Measurements from ENCODE around the gene RNPEPL1.
A peak's percentile ranks its signal among the peaks of the same experiment; 100 is the strongest.

Gene RNPEPL1

DNA sequence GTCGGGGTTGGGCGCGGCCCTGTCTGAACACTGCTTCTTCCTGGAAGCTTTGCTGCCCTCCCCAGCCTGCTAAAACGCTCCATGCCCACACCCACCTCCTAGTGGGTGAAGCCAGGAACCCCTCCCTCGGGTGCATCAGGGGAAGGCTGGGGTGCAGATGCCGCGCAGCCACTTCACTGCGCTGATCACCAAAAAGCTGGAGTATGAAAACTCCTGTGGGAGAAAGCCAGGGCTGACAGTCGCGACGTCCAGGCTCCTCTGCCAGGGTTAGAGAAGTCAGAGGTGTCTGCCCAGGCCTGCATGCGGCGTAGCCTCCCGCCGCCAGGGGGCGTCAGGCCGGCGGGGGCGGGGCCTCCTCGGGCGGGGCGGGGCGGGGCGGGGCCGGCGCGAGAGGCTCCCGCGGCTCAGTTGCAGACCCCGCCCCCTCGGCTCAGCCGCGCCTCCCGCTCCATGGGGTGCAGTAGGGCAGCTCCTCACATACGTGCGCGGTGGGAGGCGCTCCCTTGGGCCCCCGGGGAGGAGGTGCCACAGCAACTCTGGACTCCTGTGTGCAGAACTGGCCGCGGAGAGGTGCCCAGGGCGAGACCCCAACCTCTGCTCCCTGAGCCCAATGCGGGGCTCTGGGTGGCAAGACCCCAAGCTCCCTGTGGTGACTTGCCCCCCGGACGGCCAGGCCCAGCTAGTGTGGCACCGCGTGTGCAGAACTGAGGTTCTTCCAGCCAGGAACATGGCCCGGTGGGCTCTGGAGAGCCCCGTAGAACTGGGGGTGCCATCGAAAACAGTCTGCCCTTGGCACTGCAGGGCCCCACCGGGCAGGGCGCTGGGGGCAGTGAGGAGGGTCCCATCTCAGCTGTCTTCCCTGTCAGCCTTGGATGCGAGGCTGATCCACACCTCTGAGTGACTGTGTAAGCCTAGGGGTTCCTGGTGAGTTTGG, 1.8 kb upstream of the RNPEPL1 start:
- DNase-seq, result peak; percentile 94

DNA sequence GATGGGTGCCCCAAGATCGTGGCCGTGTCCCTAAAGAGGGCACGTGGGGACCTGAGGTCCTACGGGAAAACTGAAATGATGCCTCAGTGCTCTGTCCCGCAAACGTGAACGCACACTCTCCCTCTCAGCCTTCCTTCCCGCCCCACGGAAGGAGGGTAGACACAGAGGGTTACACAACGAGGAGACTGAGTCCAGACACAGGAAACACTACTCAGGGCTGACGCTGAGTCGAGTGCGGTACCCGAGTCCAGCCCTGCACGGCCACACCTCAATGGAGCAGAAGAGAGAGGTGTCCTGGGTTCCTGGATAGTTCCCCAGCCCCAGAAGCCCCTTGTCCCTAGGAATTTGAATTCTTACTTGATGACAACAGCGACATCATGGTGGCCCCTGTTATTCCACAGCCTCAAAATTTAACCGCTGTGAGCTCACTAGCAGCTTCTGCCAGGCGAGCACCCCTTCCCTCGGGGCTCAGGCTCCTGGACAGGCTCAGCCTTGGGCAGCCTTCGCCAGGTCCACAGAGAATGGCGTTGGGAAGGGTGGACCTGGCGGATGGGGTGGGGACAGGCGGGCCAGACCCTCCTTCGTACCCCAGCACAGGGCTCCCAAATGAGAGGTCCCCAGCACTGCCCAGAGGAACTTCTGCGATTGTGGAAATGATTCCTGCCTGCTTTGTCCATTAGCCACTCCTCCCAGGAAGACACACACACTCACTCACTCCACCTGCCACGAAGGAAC, 980 bp upstream of the RNPEPL1 start:
- no peak for DNase-seq

DNA sequence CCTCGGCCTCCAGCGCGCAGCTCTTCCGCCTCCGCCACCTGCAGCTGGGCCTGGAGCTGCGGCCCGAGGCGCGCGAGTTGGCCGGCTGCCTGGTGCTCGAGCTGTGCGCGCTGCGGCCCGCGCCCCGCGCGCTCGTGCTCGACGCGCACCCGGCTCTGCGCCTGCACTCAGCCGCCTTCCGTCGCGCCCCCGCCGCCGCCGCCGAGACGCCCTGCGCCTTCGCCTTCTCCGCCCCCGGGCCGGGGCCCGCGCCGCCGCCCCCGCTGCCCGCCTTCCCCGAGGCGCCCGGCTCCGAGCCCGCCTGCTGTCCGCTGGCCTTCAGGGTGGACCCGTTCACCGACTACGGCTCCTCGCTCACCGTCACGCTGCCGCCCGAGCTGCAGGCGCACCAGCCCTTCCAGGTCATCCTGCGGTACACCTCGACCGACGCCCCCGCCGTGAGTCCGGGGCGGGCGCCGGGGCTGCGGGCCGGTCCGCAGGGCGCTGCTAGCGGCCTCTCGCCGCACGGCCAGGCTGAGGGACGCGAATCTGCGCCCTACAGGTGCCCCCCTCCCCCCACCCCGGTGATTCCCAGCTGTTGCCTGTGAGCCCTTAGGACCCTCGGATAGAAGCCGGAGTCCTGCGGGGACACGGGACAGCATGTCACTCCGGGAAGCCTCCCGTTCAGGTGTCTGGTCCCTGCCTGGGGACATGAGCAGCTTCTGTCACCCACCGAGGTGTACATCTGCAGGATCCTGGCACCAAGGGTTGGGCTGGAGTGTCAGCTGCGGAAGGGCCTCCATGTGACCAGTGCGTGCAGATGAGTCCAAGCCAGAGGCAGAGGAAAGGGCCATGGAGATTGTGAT, 616 bp downstream of the RNPEPL1 start:
- peak; percentile 41 for DNase-seq

DNA sequence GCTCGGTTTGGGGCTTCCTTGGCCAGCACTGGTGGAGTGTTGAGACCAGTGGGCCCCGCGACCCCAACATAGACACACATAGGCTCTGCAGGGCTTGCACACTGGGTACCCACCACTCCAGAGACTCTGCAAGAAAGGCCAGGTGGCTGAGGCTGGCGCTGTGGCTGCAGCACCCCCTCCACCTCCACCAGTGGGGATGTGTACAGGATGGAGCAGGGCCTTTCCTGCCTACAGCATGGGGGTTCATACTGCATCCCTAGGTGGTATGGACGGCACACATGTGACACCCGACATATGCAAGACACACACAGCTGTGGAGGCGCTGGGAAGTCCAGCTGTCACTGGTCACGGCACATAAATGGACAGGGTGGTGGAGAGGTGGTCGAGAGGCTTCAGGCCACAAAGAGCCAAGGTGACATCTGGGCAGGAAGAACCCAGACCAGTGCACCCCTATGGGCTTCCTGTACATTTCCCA, 1.3 kb downstream of the RNPEPL1 start:
- no peak for DNase-seq

DNA sequence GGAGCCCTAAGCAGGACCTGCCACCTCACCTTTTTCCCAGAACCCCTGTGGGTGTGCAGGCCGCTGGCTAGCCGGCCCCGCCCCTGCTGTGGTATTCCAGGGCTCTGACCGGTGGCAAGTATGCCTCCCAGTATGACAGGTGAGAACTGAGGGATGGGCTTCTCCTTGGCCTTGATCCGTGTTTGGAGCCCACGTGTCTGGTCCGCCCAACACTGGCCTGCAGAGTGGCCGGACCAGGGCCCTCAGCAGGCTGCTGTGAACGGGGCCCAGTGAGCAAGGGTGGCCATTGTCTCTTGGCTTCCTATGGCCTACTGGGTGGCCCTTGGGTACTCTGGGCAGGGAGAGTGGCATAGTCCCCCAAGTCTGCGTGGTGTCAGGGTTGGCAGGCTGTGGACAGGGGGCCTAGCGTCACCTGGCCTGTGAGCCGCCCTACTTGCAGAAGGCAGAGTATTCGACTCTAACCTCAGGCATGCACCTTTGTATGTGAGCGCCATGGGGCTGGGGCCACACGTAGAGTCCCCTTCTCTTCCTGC, 1.8 kb downstream of the RNPEPL1 start:
- DNase-seq, result no peak

DNA sequence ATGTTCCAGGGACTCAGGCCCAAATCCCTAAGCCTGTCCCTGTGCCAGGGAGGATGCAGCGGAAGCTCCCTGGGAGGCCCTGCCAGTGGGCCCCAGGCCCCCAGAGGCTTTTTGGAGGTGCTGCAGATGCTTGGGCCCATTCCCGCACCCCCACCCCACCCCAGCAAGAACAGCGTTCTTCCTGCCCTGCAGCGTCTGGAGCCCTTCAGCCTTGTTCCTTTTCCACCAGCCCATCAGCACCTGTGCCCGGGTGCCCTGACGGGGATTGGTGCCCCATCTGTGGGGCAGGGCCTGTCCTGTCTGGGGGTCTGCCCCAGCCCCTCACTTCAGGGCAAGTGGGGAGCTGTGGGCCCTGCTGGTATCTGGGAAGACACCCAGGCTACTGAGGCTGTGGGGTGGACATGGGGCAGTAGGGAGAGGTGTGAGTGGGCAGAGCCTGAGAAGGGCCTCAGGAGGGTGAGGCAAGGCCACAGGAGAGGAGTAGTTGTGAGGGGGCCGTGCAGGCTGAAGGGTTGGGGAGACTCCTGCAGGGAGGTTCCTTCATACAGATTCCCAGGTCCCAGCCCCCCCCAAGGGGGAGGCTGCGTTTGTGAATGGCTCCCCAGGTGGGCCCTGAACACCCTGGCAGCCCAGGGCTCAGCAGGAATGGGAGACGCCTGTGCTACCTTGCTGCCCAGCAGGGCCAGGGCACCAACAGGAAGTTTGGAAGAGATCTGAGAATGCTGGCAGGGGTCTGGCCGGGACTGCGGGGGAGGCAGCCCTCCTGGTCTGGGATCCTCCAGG, 2.4 kb downstream of the RNPEPL1 start:
- no peak for DNase-seq

DNA sequence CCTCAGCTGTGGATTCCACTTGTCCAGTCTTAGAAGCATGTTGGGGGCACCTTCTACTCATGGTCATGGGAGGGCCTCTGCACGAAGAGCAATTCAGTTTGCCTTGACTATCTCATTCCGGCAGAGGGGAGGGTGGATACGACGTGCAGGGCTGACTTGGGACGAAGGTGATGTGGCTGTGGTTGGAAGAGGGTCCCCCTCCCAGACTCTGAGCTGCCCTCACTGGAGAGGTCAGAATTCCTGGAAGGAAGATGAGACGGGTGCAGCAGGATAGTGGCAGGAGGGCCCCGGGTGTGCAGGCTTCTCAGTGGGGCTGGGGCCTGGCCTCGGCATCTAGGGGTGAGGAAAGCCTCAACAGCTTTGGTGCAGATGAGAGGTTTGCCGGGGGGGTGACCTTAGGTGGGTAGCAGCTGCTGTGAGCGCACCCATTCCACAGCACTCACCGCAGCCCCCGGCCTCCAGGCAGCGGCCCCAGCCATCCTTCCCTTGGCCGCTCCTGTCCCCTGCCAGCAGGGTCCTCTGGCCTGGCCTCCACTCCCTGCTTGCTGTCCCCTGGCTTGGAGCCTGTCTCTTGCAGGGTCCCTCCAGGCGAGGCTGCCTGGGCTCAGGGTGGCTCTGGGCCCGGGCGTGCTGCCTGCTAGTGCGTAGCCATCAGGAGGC, 3.2 kb downstream of the RNPEPL1 start:
- DNase-seq, result no peak

DNA sequence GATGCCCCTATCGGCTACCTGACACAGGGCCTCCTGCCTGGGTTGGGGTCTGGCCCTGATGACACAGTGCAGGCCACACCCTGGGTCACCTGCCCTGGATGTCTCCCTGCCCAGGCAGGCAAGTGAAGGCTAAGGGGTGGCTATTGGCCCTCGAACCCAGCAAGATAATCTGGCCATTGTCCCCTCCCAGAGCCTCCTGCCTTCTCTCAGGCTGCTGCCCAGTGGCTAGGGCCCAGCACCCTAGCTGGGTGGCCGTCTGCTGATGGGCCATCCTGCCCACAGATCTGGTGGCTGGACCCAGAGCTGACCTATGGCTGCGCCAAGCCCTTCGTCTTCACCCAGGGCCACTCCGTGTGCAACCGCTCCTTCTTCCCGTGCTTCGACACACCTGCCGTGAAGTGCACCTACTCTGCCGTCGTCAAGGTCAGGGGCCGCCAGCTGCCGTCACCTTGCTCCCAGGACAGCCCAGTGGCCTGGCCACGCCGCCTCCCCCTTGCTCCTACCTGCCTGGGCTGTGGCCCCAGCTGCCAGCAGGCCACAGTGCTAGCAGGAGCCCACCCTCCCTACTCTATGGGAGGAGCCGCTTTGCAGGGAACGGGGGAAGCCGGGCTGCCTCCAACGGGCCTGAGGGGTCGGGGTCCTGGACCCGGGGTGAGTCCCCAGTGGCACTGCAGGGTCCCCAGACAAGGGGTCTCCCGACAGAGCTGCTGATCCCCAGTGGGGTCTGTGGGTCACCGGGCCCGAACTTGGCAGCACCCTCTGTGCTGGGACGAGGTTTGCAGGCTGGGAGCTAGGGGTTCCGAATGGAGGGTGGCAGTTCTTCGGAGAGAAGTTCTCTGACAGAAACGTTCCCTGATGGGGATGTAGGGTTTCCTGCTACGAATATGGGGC, 4.1 kb downstream of the RNPEPL1 start:
- no peak for DNase-seq

DNA sequence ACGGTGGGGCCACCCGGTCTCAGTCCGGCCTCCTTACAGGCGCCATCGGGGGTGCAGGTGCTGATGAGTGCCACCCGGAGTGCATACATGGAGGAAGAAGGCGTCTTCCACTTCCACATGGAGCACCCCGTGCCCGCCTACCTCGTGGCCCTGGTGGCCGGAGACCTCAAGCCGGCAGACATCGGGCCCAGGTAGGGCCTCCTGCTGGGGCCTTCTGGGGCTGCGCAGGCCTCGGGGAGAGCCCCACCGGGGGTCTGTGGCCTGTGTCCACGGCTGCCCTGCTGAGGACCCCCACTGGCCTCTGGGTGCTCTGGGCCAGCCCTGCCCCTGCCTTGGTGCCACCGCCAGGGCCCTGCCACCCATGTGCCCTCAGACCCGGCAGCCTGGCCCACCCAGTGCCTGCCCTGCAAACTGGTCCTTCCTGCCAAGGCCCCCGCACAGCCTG, 4.8 kb downstream of the RNPEPL1 start:
- no peak for DNase-seq

DNA sequence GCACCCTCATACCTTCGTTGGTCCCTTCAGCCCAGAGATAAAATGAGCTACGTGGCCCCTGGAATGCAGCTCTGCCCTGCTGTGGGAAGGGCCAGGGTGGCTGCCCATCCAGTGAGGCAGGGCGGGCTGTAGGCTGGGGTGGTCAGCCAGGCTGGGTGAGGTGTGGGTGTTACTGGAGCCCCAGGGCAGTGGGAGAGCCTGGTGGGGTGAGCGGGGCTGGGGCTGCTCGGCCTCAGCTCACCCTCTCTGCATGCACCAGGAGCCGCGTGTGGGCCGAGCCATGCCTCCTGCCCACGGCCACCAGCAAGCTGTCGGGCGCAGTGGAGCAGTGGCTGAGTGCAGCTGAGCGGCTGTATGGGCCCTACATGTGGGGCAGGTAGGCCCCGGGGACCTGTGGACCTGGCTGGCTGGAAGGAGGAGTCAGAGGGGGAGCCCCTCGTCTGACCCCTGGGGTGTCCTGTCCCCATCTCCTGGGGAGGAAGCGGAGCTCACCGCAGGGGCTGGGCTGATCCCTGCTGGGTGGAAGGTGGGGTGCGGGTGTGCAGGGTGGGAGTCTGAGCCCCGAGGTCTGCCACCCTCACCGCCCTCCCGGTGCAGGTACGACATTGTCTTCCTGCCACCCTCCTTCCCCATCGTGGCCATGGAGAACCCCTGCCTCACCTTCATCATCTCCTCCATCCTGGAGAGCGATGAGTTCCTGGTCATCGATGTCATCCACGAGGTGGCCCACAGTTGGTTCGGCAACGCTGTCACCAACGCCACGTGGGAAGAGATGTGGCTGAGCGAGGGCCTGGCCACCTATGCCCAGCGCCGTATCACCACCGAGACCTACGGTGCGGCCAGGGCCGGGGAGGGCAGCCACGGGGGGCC, 5.5 kb downstream of the RNPEPL1 start:
- DNase-seq, result no peak

DNA sequence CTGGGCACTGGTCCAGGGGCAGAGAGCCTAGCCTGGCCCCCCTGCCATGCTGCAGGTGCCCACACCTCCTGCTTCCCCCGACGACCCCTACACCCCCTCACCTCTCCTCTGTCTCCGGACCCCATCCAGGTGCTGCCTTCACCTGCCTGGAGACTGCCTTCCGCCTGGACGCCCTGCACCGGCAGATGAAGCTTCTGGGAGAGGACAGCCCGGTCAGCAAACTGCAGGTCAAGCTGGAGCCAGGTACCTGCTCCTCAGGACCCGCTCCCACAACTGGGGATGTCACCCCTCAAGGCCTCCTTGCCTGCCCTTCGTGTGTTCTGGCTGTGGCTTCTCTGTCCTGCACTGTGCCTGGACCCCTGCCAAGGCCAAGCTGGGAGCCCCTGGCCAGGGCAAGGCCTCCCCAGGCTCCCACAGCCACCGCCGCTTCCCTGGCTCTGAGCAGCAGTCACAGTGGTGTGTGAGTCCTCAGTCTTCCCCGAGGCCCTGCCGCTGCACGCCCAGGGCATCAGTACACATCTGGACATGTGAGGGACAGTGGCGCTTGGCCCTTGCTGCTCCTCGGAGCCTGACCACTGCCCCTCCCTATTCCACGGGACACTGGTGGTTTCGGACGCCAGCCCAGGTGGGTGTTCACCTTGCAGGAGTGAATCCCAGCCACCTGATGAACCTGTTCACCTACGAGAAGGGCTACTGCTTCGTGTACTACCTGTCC, 6.3 kb downstream of the RNPEPL1 start:
- no peak for DNase-seq

DNA sequence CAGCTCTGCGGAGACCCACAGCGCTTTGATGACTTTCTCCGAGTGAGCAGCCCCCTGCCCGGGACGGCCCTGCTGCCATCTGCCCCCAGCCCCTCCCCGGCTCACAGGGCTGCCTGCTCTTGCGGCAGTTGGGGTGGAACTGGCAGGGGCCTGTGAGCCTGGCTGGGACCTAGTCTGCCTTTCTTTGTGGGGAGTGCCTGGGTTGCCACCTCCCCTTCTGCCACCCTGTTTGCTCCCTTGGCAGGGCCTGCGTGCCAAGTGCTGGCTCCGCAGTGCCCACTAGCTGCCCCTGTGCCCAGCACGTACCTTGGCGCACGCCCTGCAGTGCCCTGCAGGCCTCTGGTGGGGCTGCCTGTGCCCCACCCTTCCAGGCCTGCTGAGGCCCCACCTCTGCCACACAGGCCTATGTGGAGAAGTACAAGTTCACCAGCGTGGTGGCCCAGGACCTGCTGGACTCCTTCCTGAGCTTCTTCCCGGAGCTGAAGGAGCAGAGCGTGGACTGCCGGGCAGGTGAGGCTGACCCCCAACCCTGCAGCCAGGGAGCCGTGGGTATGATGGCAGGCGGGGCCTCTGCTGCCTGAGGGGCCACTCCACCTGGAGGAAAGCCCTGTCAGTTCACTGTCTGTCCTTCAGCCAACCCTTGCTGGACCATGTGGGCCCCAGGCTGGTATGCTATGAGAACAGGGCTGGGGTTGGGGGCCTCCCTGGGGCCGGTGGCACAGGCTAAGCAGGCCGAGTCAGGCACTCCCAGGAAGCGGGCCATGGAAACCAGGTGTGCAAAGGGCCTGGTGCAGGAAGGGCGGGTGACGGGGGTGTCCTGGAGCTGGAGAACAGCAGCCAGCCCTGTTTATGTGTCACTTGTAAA, 7.0 kb downstream of the RNPEPL1 start:
- no peak for DNase-seq

DNA sequence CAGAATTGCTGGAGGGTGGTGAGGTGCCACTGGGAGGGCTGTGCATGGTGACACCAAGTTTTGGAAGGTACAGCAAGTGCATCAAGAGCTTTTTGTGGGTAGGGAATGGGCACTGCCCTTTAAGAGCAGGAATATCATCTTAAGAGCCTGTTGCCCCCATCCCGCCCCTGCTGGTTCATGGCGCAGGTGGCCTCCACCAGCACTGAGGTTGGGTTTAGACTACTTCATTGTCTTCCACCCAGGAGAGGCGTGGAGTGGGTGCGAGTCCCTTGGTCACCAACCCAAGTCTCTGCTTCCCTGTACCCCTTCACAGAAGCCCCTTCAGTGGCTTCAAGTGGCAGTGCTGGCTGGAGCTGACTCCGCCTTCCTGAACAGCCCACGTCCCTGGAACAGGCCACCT, 7.8 kb downstream of the RNPEPL1 start:
- DNase-seq, result no peak

DNA sequence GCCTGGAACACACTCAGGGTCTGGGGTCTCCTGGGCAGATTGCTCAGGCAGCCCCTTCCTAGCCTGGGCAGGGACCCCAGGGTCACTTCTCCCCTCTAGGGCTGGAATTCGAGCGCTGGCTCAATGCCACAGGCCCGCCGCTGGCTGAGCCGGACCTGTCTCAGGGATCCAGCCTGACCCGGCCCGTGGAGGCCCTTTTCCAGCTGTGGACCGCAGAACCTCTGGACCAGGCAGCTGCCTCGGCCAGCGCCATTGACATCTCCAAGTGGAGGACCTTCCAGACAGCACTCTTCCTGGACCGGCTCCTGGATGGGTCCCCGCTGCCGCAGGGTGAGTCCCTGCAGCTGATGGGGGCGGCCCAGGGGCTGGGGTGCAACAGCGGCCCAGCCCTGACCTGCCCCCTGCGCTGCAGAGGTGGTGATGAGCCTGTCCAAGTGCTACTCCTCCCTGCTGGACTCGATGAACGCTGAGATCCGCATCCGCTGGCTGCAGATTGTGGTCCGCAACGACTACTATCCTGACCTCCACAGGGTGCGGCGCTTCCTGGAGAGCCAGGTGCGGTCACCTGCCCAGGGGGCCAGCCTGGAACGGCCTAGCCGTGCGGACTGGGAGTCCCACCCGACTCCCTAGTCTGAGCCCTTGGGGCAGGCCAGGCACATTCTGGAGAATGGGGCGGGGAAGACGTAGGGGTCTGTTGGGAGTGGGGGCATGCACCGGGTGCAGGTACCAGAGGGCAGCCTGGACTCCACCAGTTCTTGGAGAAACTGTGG, 8.3 kb downstream of the RNPEPL1 start:
- no peak for DNase-seq

DNA sequence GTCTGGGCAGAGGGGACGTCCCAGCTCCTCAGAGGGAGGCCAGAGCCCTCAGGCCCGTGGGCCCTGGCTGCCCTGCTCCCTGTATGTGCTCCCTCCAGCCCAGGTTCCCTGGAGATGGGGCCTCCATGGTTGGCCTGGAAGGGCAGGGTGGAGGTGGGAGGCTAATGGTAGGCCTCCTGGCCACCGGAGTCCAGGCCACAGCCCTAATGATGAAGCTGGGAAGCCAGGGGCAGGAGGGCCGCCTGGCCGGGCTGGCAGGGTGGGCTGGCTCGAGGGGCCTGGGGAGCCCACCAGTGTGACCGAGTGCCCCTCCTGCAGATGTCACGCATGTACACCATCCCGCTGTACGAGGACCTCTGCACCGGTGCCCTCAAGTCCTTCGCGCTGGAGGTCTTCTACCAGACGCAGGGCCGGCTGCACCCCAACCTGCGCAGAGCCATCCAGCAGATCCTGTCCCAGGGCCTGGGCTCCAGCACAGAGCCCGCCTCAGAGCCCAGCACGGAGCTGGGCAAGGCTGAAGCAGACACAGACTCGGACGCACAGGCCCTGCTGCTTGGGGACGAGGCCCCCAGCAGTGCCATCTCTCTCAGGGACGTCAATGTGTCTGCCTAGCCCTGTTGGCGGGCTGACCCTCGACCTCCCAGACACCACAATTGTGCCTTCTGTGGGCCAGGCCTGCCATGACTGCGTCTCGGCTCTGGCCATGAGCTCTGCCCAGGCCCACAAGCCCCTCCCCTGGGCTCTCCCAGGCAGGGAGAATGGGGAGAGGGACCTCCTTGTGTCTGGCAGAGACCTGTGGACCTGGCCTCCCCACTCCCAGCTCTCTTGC, 9.2 kb downstream of the RNPEPL1 start:
- DNase-seq, result no peak

DNA sequence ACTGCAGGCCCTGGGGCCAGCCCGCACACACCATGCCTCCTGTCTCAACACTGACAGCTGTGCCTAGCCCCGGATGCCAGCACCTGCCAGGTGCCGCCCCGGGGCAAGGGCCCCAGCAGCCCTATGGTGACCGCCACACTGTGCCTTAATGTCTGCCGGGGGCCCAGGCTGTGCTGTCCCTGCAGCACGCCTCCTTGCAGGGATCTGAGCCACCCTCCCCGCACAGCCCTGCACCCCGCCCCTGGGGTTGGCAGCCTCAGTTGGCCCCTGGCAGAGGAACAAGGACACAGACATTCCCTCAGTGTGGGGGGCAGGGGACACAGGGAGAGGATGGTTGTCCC, 9.8 kb downstream of the RNPEPL1 start:
- DNase-seq, result no peak

Data from stimulated activated naive CD4-positive, alpha-beta T cell treated with Interleukin-2 at 50 U/mL for 16 hours (primary cell).